Placental pericyte (primary cell): ENCODE results near the gene SIGLEC7. TPM values are rescaled to one million over a fixed set of nuclear protein-coding genes. Genes with fewer than 3 reads are reported as not detected.

ENCODE experiments used
- total RNA-seq: library from RNA; depleted of rRNA; stranded (reverse); fragments of >200 nt; gene quantifications from 2 replicates; pipeline ENCODE4 v1.2.3, GENCODE V29; 2012

SIGLEC7 gene
- total RNA-seq: not detected in 2 replicates

GRCh38 chr19:51142119-51142518 is at the start of gene SIGLEC7:
TSS of gene SIGLEC7 (plus strand) at chr19:51142301. CDS start at chr19:51142370, 69 bp downstream.

GRCh38 chr19:51108066-51108804 is 33.9 kb upstream of the SIGLEC7 start, which contains the start of gene CTU1:
TSS of gene CTU1 (minus strand) at chr19:51108409. CDS start at chr19:51104569, 3,840 bp downstream.

GRCh38 chr19:51124729-51125128 is 17.4 kb upstream of the SIGLEC7 start, which contains the start of gene SIGLEC9:
TSS of gene SIGLEC9 (plus strand) at chr19:51124906. CDS start at chr19:51124975, 69 bp downstream.

Other genes starting within 250 kb of the SIGLEC7 start
- not detected in 2 replicates for gene KLK4, start 230.9 kb upstream of the SIGLEC7 start, total RNA-seq
- gene KLK5, start 189.3 kb upstream of the SIGLEC7 start, total RNA-seq: 0.14 TPM in 1 of 2 replicates, not detected in the other
- gene KLK6, start 172.7 kb upstream of the SIGLEC7 start, total RNA-seq: not detected in 2 replicates
- gene KLK7, start 158.4 kb upstream of the SIGLEC7 start, total RNA-seq: not detected in 2 replicates
- gene KLK8, start 140.7 kb upstream of the SIGLEC7 start, total RNA-seq: not detected in 2 replicates
- gene KLK10, start 122.6 kb upstream of the SIGLEC7 start, total RNA-seq: not detected in 2 replicates
- not detected in 2 replicates for gene KLK11, start 115.7 kb upstream of the SIGLEC7 start, total RNA-seq
- not detected in 2 replicates for gene KLK12, start 107.3 kb upstream of the SIGLEC7 start, total RNA-seq
- not detected in 2 replicates for gene KLK13, start 77.2 kb upstream of the SIGLEC7 start, total RNA-seq
- not detected in 2 replicates for gene KLK14, start 59.4 kb upstream of the SIGLEC7 start, total RNA-seq
- gene CTU1, start 33.9 kb upstream of the SIGLEC7 start, total RNA-seq: 5.9 and 6.3 TPM in 2 replicates
- gene SIGLEC9, start 17.4 kb upstream of the SIGLEC7 start, total RNA-seq: 0.22 TPM in 1 of 2 replicates, not detected in the other
- gene CD33, start 82.8 kb downstream of the SIGLEC7 start, total RNA-seq: not detected in 2 replicates
- not detected in 2 replicates for gene SIGLECL1, start 108.8 kb downstream of the SIGLEC7 start, total RNA-seq
- gene IGLON5, start 169.3 kb downstream of the SIGLEC7 start, total RNA-seq: not detected in 2 replicates
- gene VSIG10L, start 199.8 kb downstream of the SIGLEC7 start, total RNA-seq: 0.88 and 1.4 TPM in 2 replicates
- gene ETFB, start 224.1 kb downstream of the SIGLEC7 start, total RNA-seq: 51.1 and 111 TPM in 2 replicates
- gene CLDND2, start 226.7 kb downstream of the SIGLEC7 start, total RNA-seq: not detected in 2 replicates
- gene NKG7, start 230.4 kb downstream of the SIGLEC7 start, total RNA-seq: not detected in 2 replicates
- gene LIM2, start 245.7 kb downstream of the SIGLEC7 start, total RNA-seq: not detected in 2 replicates
- not detected in 2 replicates for gene C19orf84, start 248.3 kb downstream of the SIGLEC7 start, total RNA-seq